Cardiac fibroblast (primary cell): Measurements from ENCODE around the gene BCL2L15.
A peak's percentile ranks its signal among the peaks of the same experiment; 100 is the strongest.
"Not testable (repeated sequence)": the region's sequence is repeated elsewhere in the genome, so short reads cannot be mapped to it uniquely, and the experiment has no call there.

Experiments used
- DNase-seq, 2 donors: peaks; one replicate each; pipeline versions ENCODE4 v3.0.0 to v3.0.0-alpha.2; 2010; ENCODE audit warnings: low read depth in 2 of 2
- H3K4me3 ChIP-seq, 2 donors: replicated peaks in 1 of 2; 1 replicate in 1 of 2; 2 replicates in 1 of 2; pipeline ENCODE4 v1.5.1; 2011; ENCODE audit warnings: low read depth in 2 of 2, low read length in 2 of 2, mild to moderate bottlenecking in 2 of 2, moderate library complexity in 1 of 2
- CTCF ChIP-seq: IDR thresholded peaks from one replicate; pipeline ENCODE4 v1.5.1; 2011; ENCODE audit warnings: low read depth, mild to moderate bottlenecking, low read length, inconsistent platforms

The BCL2L15 gene

GRCh38 chr1:113854234-113854633, 33.1 kb downstream of the BCL2L15 start:
- no peak for TF ChIP-seq CTCF
- DNase-seq, result no peak
- no peak overlapping the region for H3K4me3 ChIP-seq

GRCh38 chr1:113852694-113853093, 34.7 kb downstream of the BCL2L15 start:
- H3K4me3 ChIP-seq, result not testable (repeated sequence)

DNA sequence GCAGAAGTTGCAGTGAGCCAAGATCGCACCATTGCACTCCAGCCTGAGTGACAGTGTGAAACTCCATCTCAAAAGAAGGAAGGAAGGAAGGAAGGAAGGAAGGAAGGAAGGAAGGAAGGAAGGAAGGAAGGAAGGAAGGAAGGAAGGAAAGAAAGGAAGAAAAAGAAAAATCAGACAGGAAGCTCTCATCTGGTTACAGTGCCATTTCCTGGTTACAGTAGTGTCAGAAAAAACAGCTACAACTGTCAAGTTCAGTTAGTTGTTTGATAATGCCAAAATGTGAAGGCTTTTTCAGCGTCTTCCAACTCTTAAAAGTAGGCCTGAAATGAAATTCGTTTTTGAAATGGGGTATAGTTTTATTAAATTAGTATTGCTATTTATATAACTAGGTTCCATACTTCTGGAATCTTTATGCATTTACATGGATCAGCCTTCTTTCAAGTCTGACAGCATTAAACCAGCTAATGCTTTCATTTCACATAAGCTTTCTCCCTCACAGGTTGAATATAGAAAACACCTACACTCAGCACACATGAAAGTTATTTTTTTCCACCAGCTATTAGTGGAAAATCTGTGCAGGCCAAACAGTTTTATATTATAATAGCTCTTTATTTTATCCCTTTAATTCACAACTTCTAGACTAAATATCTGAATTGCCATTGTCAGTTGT, 37.1 kb downstream of the BCL2L15 start:
- no peak overlapping the region for H3K4me3 ChIP-seq
- TF ChIP-seq CTCF, result no peak
- DNase-seq, result no peak

More at GRCh38 chr1:113852694-113853093, 34.7 kb downstream of the BCL2L15 start:
- not testable (repeated sequence) for DNase-seq

DNA sequence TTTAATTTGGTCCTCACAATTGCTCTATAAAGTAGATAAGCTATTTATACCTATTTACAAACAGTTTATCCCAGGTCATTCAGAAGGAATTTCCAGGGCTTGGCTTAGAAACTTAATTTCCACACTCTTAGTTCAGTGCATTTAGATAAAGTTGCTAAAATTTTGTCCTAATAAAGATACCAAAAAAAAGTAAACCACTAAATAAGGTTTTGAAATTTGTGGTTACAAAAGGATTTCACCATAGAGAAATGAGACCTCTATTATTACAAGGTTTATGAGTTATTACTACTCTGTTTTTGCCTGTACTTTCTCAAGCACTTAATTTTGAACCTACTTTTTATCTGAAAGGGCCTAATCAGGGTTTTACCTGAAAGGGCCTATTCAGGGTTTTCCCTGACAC, 38.3 kb downstream of the BCL2L15 start:
- no peak for TF ChIP-seq CTCF
- no peak overlapping the region for H3K4me3 ChIP-seq
- DNase-seq, result peak in 1 of 2 donors; percentile 18

- DNase-seq, result no peak
- no peak for TF ChIP-seq CTCF
Measured at GRCh38 chr1:113846391-113847035, 40.9 kb downstream of the BCL2L15 start.

GRCh38 chr1:113836534-113836933, 50.8 kb downstream of the BCL2L15 start:
- no peak for TF ChIP-seq CTCF
- no peak overlapping the region for H3K4me3 ChIP-seq
- no peak for DNase-seq

More at GRCh38 chr1:113846391-113847035, 40.9 kb downstream of the BCL2L15 start:
- H3K4me3 ChIP-seq, result no peak overlapping the region

DNA sequence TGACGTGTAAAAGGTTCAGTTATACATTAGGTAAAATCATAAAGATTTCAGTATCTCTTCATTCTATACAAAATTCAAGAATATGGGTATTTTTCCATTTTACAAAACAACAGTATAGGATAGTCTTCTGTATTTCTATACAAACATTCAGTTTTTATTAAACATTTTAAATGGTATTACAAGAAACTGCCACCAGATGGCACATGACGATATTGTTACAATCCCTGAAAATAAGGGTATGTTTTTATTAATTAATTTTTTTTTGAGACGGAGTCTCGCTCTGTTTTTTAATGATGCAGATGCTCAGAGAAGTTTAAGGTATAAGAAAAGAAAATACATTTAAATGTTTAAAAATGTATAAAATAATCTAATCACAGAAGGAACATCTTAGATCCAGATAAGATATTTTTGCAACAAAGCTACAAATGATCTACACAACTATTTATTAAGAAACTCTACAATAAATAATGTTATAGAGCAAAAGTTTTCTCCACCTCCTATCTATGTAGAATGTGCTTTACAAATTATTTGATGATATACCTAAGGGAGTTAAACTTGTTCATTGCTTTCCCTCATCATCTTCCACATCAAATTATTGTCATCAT, 51.6 kb downstream of the BCL2L15 start:
- peak; percentile 20 for TF ChIP-seq CTCF
- DNase-seq, result peak; percentile 75 to 79
- H3K4me3 ChIP-seq, result no peak overlapping the region
